Natural killer cell treated with Interleukin-12 subunit alpha and Interleukin-12 subunit beta and Interleukin-15 and Interleukin-18, amount 100 ng/mL, for 72 hours (primary cell): ENCODE measurements around the gene STOM. TPM values are rescaled to one million over a fixed set of nuclear protein-coding genes. Genes with fewer than 3 reads are reported as not detected.

ENCODE experiments used
- ATAC-seq, 2 donors: fragments of 150-1000 bp; cut with Tn5 transposase in 1 of 2; sonication (Bioruptor Pico), chemical (Tn5 transposase) in 1 of 2; 2 replicates each; pipeline ENCODE4 v1.10.0; 2021
- DNase-seq: peaks from one replicate; pipeline ENCODE4 v3.0.0; 2022; ENCODE audit warnings: low spot score
- H3K27ac Mint-ChIP-seq, 2 donors: 1 replicate in 1 of 2; 2 replicates in 1 of 2; pipeline ENCODE4 v1.8.0; 2022; ENCODE audit warnings: mixed read lengths in 2 of 2, mild to moderate bottlenecking in 1 of 2, moderate library complexity in 1 of 2
- H3K27me3 Mint-ChIP-seq, 2 donors: 1 replicate in 1 of 2; 2 replicates in 1 of 2; pipeline ENCODE4 v1.8.0; 2022; ENCODE audit warnings: mixed read lengths in 2 of 2
- H3K36me3 Mint-ChIP-seq: one replicate; pipeline ENCODE4 v1.8.0; 2022; ENCODE audit warnings: mixed read lengths
- H3K4me1 Mint-ChIP-seq, 2 donors: 1 replicate in 1 of 2; 2 replicates in 1 of 2; pipeline ENCODE4 v1.8.0; 2022; ENCODE audit warnings: low read depth in 2 of 2, mixed read lengths in 2 of 2, mild to moderate bottlenecking in 1 of 2
- H3K4me3 Mint-ChIP-seq: one replicate; pipeline ENCODE4 v1.8.0; 2022; ENCODE audit warnings: mixed read lengths
- H3K9me3 Mint-ChIP-seq: 2 replicates; pipeline ENCODE4 v1.8.0; 2022; ENCODE audit warnings: mixed read lengths
- total RNA-seq, 2 donors: library from RNA; stranded (reverse); gene quantifications; one replicate each; pipeline ENCODE4 v1.2.3, GENCODE V29; 2022

The STOM gene
- total RNA-seq, 2 donors from 2014 or later = 99.4 to 321 TPM

DNA sequence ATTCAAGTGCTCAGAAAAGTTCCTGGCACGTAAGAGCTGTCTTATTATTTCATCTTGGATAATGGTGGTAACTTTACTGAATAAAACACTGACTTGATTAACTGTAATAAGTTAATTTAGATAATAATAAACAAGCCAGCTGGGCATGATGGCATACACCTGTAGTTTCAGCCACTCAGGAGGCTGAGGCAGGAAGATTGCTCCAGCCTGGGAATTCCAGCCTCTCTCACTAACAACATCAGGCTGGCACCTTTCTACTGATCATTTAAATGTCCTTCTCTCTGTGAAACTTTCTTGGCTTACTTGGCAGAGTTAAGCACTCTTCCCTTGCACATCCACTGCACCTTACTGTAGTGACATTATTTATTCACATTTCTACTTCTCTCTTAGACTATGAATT, 20.0 kb downstream of the STOM start:
- DNase-seq = no peak
- Mint-ChIP-seq H3K27me3 (no peaks in the 10 kb centered on the region), H3K4me1 (peaks cover 48 to 76% of the 10 kb centered on the region in 2 donors), H3K36me3 (peaks cover 43% of the 10 kb centered on the region), H3K9me3 (no peaks in the 10 kb centered on the region), H3K27ac (peak overlapping the region; percentile 39 to 73), H3K4me3 (peak overlapping the region; percentile 9)
- ATAC-seq = no peak

DNA sequence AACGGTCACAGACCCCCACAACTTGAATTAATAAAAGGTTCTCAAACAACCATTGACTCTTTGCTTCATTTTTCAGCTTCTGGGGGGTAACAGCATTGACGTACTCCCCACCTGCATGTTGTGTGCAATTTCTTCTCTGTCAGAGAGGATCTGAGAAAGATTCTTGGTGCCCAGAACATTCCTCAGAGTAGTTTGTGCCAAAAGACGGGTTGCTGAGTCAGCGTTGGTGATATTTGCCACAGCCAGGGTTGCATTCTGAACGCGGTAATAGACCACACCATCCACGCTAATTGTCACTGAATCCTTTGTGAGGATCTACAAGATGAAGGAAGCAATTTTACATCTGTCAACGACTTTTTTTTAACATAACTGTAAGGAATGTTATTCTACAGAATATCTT, 21.0 kb downstream of the STOM start:
- ATAC-seq (no peak), DNase-seq (no peak)
- Mint-ChIP-seq H3K4me3 (no peak overlapping the region), H3K27me3 (no peaks in the 10 kb centered on the region), H3K27ac (peak overlapping the region; percentile 19 to 34), H3K36me3 (peaks cover 43% of the 10 kb centered on the region), H3K9me3 (no peaks in the 10 kb centered on the region), H3K4me1 (peaks cover 55 to 77% of the 10 kb centered on the region in 2 donors)

DNA sequence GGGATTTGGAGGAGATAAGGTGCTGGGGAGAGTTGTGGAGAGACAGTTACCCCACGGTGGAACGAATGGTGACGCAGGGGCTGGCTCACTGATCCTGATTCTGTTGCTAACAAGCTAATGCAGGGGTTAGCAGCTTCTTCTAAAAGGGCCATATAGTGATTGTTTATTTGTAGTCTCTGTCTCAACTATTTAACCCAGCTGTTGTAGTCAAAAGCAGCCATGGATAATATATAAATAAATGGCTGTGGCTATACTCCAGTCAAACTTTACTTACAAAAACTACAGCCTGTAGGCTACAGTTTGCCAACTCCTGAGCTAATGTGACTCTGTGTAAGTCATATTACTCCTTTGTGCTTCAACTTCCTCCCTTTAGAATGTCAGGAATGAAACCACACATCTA, 21.8 kb downstream of the STOM start:
- H3K4me1 Mint-ChIP-seq = peaks cover 54 to 77% of the 10 kb centered on the region in 2 donors
- DNase-seq (no peak), ATAC-seq (no peak)
- H3K27me3 Mint-ChIP-seq = no peaks in the 10 kb centered on the region
- H3K9me3 Mint-ChIP-seq = no peaks in the 10 kb centered on the region
- H3K36me3 Mint-ChIP-seq = peaks cover 44% of the 10 kb centered on the region
- H3K27ac Mint-ChIP-seq = peak overlapping the region; percentile 19 to 34
- H3K4me3 Mint-ChIP-seq = no peak overlapping the region

GRCh38 chr9:121345070-121345469, 25.0 kb downstream of the STOM start:
- Mint-ChIP-seq H3K27ac (peak overlapping the region; percentile 44 to 62), H3K4me3 (no peak overlapping the region), H3K4me1 (peaks cover 49 to 69% of the 10 kb centered on the region in 2 donors), H3K27me3 (no peaks in the 10 kb centered on the region), H3K36me3 (peaks cover 43% of the 10 kb centered on the region), H3K9me3 (no peaks in the 10 kb centered on the region)
- DNase-seq (no peak), ATAC-seq (no peak)

DNA sequence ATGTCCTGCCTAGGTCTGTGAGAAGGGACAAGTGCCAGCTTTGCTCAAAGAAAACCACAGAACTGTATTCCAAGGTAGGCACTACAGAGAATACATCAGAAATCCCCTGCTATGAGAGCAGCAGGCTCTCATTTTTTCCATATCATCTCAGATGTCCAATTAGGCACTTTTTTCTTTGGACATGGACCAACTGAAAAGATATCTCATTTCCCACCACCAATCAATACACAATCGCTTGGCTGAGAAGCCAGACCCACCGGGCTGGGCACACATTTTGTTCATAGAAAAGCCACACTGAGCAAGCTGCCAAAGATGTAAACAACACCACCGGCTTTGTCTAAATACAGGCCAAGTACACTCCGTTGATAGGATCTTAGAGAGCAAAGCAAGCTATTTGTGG, 25.9 kb downstream of the STOM start:
- H3K36me3 Mint-ChIP-seq = peaks cover 49% of the 10 kb centered on the region
- DNase-seq = no peak
- H3K4me1 Mint-ChIP-seq = peaks cover 45 to 70% of the 10 kb centered on the region in 2 donors
- no peaks in the 10 kb centered on the region for H3K27me3 Mint-ChIP-seq
- no peaks in the 10 kb centered on the region for H3K9me3 Mint-ChIP-seq
- H3K27ac Mint-ChIP-seq = peak overlapping the region; percentile 44 to 62
- H3K4me3 Mint-ChIP-seq = no peak overlapping the region
- ATAC-seq = no peak

DNA sequence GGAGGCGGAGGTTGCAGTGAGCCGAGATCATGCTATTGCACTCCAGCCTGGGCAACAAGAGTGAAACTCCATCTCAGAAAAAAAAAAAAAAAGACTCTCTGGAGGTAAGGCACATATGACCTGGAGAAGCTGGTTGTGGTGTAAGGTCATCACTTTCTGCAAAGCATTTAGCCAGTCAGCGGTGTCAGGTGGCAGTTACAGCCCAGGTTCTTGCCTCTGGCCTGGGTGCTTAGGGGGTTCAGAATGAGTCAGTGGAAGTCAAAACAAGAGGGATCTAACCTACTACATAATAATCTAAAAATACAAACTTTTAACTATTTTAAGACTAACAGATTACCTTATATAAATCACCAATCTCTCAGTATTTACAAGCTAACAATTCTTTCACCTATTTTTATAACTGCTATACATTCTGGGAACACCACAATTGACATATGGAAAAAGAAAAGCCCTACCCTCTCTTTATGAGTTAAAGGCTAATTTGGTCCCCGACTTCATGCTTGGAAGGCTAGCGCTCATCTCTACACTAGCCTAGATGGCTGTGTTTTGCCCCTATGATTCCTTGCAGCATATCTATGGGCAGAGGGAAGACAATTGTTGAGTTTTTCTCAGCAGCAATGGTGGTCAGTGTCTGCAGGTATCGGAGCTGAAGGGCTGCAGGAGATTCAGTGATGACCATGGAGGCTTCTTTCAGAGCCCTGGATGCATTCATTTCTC, 29.2 kb downstream of the STOM start:
- Mint-ChIP-seq H3K4me1 (peaks cover 59 to 65% of the 10 kb centered on the region in 2 donors), H3K9me3 (no peaks in the 10 kb centered on the region), H3K27me3 (no peaks in the 10 kb centered on the region), H3K27ac (peak overlapping the region; percentile 21 to 34), H3K4me3 (no peak overlapping the region), H3K36me3 (peaks cover 45% of the 10 kb centered on the region)
- DNase-seq (no peak), ATAC-seq (peak in 1 of 2 donors; percentile 87)

- H3K27ac Mint-ChIP-seq = peak overlapping the region; percentile 45 to 56
- H3K27me3 Mint-ChIP-seq = no peaks in the 10 kb centered on the region
- no peak for DNase-seq
- H3K4me3 Mint-ChIP-seq = no peak overlapping the region
- H3K36me3 Mint-ChIP-seq = peaks cover 45% of the 10 kb centered on the region
- ATAC-seq = no peak
- no peaks in the 10 kb centered on the region for H3K9me3 Mint-ChIP-seq
- peaks cover 53 to 54% of the 10 kb centered on the region in 2 donors for H3K4me1 Mint-ChIP-seq
Observed at GRCh38 chr9:121339437-121339836, 30.6 kb downstream of the STOM start.

DNA sequence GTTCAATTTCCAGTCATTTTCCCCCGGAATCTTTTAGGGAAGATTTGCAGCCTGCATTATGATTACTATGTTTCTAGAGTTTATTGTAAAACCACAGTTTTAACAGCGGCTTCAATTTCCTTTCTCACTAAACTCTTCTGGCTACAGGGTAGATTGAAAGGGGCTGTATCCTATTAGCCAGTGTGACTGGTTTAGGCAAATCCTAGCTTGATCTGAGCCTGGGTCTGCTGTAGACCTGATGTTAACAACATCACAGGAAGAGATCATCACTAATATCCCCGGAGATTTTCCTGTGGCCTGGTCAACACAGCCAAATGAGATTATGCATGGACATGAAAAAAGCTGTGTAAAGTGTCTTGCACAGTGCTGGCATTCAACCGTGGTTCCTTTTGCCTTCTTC, 33.4 kb downstream of the STOM start:
- H3K4me3 Mint-ChIP-seq = peak overlapping the region; percentile 34

GRCh38 chr9:121333950-121334773, 35.9 kb downstream of the STOM start:
- ATAC-seq = no peak
- Mint-ChIP-seq H3K4me1 (peaks cover 28 to 40% of the 10 kb centered on the region in 2 donors), H3K4me3 (no peak overlapping the region)

More for the DNA sequence above, 33.4 kb downstream of the STOM start:
- Mint-ChIP-seq H3K9me3 (no peaks in the 10 kb centered on the region), H3K36me3 (peaks cover 30% of the 10 kb centered on the region), H3K27me3 (no peaks in the 10 kb centered on the region), H3K4me1 (peaks cover 41 to 45% of the 10 kb centered on the region in 2 donors), H3K27ac (peak overlapping the region; percentile 35 to 43)
- ATAC-seq = no peak
- no peak for DNase-seq

GRCh38 chr9:121331992-121332685, 37.9 kb downstream of the STOM start:
- H3K27me3 Mint-ChIP-seq = no peaks in the 10 kb centered on the region
- ATAC-seq (peak in 1 of 2 donors; percentile 40), DNase-seq (no peak)
- peaks cover 16 to 31% of the 10 kb centered on the region in 2 donors for H3K4me1 Mint-ChIP-seq
- no peak overlapping the region for H3K4me3 Mint-ChIP-seq
- H3K27ac Mint-ChIP-seq = peak overlapping the region in 1 of 2 donors; percentile 70
- H3K36me3 Mint-ChIP-seq = peaks cover 4% of the 10 kb centered on the region
- H3K9me3 Mint-ChIP-seq = no peaks in the 10 kb centered on the region

More at GRCh38 chr9:121333950-121334773, 35.9 kb downstream of the STOM start:
- no peak for DNase-seq
- H3K36me3 Mint-ChIP-seq = peaks cover 17% of the 10 kb centered on the region
- H3K9me3 Mint-ChIP-seq = no peaks in the 10 kb centered on the region
- H3K27me3 Mint-ChIP-seq = no peaks in the 10 kb centered on the region
- no peak overlapping the region for H3K27ac Mint-ChIP-seq

GRCh38 chr9:121331549-121331948, 38.5 kb downstream of the STOM start:
- Mint-ChIP-seq H3K36me3 (no peaks in the 10 kb centered on the region), H3K27ac (peak overlapping the region in 1 of 2 donors; percentile 70), H3K4me3 (no peak overlapping the region), H3K4me1 (peaks cover 11 to 25% of the 10 kb centered on the region in 2 donors), H3K9me3 (no peaks in the 10 kb centered on the region), H3K27me3 (no peaks in the 10 kb centered on the region)
- ATAC-seq (no peak), DNase-seq (no peak)

DNA sequence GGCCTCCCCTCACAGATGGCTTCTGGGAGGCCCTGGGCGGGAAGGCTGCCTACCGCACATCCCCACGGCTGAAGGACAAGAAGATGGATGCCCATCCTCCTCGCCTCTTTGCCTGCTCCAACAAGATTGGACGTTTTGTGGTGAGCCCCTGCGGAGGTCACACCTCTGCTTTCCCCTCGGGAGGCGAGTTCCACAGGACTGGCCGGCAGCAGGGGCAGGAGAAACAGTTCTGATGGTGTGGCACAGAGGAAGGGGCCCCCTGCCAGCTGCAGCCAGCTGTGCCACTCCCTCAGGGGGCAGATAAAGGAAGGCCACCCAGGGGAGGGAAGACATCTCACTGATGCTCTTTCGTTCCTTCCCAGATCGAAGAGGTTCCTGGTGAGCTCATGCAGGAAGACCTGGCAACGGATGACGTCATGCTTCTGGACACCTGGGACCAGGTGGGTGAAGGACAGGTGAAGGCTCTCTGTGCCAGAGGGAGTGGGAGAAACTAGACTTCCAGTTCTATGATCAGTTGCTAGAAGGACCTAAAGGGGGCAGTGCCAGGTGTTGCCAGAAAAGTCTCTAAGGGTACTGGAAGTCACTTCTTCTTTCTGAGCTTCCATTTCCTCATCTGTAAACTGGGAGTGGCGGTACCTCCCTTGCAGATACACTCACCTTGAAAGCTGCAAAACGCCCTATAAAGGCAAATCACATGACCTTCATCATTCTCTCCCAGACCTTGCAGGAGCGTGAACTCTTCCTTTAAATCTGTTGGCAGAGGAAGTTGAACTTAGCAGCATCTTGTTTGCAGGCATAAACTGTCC, 41.0 kb downstream of the STOM start:
- Mint-ChIP-seq H3K4me1 (peaks cover 22 to 26% of the 10 kb centered on the region in 2 donors), H3K9me3 (no peaks in the 10 kb centered on the region), H3K27ac (no peak overlapping the region), H3K27me3 (no peaks in the 10 kb centered on the region), H3K4me3 (no peak overlapping the region), H3K36me3 (no peaks in the 10 kb centered on the region)
- DNase-seq (no peak), ATAC-seq (no peak)

- ATAC-seq (no peak), DNase-seq (no peak)
- H3K36me3 Mint-ChIP-seq = no peaks in the 10 kb centered on the region
- H3K27ac Mint-ChIP-seq = no peak overlapping the region
- H3K4me1 Mint-ChIP-seq = peaks cover 20 to 26% of the 10 kb centered on the region in 2 donors
- no peaks in the 10 kb centered on the region for H3K9me3 Mint-ChIP-seq
- H3K27me3 Mint-ChIP-seq = no peaks in the 10 kb centered on the region
- H3K4me3 Mint-ChIP-seq = no peak overlapping the region
Observed at GRCh38 chr9:121328476-121328875, 41.6 kb downstream of the STOM start.
